ENCODE data around the gene FYCO1. TPM values are rescaled to one million over a fixed set of nuclear protein-coding genes. Genes with fewer than 3 reads are reported as not detected.

FYCO1 gene
- total and polyA plus RNA-seq, 9 of the 15 experiments (the other 6 are each of a cell fraction or from before 2014, with no cell fraction given): 2.1 to 13.8 (median 7.4) TPM

DNA sequence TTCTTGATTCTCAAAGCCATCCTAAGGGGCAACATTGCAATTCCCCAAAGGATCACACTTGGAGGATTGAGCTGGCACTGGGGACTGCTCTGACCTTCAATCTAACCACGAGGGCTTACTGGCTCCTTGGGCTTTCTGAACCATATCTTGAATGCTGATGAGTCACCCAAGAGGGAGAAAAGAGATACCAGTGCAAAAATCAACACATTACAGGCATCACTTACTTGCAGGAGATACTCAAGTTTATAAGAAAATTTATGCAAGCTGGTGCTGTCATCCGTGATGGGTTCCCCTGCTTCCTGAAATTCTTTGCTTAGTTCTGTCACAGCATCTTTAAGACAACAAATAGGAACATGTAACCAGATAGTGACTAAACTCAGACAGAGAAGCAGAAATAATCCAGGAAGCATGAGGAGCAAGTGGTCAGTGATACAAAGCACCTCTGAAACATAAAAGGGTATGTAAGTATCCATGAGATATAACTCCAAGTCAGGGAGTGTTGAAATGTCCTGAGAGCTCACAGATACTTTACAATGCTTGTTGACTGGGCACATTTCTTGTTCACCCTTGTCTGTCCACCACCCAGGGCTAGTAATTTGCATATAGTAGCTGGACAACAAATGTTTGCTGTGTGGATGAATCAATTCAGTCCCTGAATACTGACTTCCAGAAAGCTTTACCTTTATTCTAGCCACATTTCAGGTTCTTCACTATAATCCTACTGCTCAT lies 14.1 kb downstream of the FYCO1 start (continued):
- TF ChIP-seq, protein P1, sequence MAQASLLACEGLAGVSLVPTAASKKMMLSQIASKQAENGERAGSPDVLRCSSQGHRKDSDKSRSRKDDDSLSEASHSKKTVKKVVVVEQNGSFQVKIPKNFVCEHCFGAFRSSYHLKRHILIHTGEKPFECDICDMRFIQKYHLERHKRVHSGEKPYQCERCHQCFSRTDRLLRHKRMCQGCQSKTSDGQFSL (CRISPR knock-in tag; IDR thresholded peaks at IDR 0.05): no peak
- TF ChIP-seq, protein P1 (tag; IDR thresholded peaks at IDR 0.05): no peak
- TF ChIP-seq FOXJ2 (tag; IDR thresholded peaks at IDR 0.05): no peak
- no peak for TF ChIP-seq ZNF408 (CRISPR knock-in tag; IDR thresholded peaks at IDR 0.05; ENCODE audit: low read depth)
- TF ChIP-seq, protein P2, sequence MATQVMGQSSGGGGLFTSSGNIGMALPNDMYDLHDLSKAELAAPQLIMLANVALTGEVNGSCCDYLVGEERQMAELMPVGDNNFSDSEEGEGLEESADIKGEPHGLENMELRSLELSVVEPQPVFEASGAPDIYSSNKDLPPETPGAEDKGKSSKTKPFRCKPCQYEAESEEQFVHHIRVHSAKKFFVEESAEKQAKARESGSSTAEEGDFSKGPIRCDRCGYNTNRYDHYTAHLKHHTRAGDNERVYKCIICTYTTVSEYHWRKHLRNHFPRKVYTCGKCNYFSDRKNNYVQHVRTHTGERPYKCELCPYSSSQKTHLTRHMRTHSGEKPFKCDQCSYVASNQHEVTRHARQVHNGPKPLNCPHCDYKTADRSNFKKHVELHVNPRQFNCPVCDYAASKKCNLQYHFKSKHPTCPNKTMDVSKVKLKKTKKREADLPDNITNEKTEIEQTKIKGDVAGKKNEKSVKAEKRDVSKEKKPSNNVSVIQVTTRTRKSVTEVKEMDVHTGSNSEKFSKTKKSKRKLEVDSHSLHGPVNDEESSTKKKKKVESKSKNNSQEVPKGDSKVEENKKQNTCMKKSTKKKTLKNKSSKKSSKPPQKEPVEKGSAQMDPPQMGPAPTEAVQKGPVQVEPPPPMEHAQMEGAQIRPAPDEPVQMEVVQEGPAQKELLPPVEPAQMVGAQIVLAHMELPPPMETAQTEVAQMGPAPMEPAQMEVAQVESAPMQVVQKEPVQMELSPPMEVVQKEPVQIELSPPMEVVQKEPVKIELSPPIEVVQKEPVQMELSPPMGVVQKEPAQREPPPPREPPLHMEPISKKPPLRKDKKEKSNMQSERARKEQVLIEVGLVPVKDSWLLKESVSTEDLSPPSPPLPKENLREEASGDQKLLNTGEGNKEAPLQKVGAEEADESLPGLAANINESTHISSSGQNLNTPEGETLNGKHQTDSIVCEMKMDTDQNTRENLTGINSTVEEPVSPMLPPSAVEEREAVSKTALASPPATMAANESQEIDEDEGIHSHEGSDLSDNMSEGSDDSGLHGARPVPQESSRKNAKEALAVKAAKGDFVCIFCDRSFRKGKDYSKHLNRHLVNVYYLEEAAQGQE (IDR thresholded peaks at IDR 0.05; ENCODE audit: borderline replicate concordance): no peak
- TF ChIP-seq, protein P2 (CRISPR knock-in tag; IDR thresholded peaks at IDR 0.05; ENCODE audit: low read depth): no peak
- no peak for TF ChIP-seq BACH1 (tag; IDR thresholded peaks at IDR 0.05)
- TF ChIP-seq CHD4 (IDR thresholded peaks at IDR 0.05; ENCODE audit: insufficient read depth, insufficient replicate concordance, low read depth, low read length, poor library complexity, severe bottlenecking): no peak
- TF ChIP-seq, protein P3, sequence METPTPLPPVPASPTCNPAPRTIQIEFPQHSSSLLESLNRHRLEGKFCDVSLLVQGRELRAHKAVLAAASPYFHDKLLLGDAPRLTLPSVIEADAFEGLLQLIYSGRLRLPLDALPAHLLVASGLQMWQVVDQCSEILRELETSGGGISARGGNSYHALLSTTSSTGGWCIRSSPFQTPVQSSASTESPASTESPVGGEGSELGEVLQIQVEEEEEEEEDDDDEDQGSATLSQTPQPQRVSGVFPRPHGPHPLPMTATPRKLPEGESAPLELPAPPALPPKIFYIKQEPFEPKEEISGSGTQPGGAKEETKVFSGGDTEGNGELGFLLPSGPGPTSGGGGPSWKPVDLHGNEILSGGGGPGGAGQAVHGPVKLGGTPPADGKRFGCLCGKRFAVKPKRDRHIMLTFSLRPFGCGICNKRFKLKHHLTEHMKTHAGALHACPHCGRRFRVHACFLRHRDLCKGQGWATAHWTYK (CRISPR knock-in tag; IDR thresholded peaks at IDR 0.05): no peak
- no peak for TF ChIP-seq KAT8 (IDR thresholded peaks at IDR 0.05; ENCODE audit: low read depth)
- no peak for TF ChIP-seq TOE1 (IDR thresholded peaks at IDR 0.05; ENCODE audit: borderline replicate concordance)
- no peak for TF ChIP-seq TOE1 (CRISPR knock-in tag; IDR thresholded peaks at IDR 0.05; ENCODE audit: borderline replicate concordance, low read depth)
- no peak for TF ChIP-seq ZNF830 (CRISPR knock-in tag; IDR thresholded peaks at IDR 0.05)
- TF ChIP-seq, protein P4, sequence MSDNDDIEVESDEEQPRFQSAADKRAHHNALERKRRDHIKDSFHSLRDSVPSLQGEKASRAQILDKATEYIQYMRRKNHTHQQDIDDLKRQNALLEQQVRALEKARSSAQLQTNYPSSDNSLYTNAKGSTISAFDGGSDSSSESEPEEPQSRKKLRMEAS (CRISPR knock-in tag; IDR thresholded peaks at IDR 0.05): no peak
- TF ChIP-seq FOXK2 (conservative IDR thresholded peaks at IDR 0.05 in 1 of 2, IDR thresholded peaks at IDR 0.05 in 1 of 2; ENCODE audit: low read depth in 2 of 2): no peak
- no peak for TF ChIP-seq ILF3 (IDR thresholded peaks at IDR 0.05; ENCODE audit: borderline replicate concordance)
- TF ChIP-seq ATF7 (IDR thresholded peaks at IDR 0.05): no peak
- TF ChIP-seq CBFA2T3 (IDR thresholded peaks at IDR 0.05): peak; percentile 59
- TF ChIP-seq SUPT5H (IDR thresholded peaks at IDR 0.05): no peak

Measured in K562 (cell line).